Vagina (tissue), 2 donors: ENCODE results near the gene HTR6.
"Not testable (repeated sequence)": the region's sequence is repeated elsewhere in the genome, so short reads cannot be mapped to it uniquely, and the experiment has no call there.

Experiments used
- POLR2A ChIP-seq, 2 donors: fragments of 450-650 bp; IDR thresholded peaks; one replicate each; pipeline ENCODE4 v1.6.1; 2017; ENCODE audit warnings: antibody characterized with exemption in 2 of 2, mild to moderate bottlenecking in 2 of 2, moderate library complexity in 2 of 2
- POLR2AphosphoS5 ChIP-seq, 2 donors: sonication (generic); formaldehyde crosslinking; IDR thresholded peaks; one replicate each; pipeline ENCODE4 v1.9.0; 2017; ENCODE audit warnings: antibody characterized with exemption in 2 of 2, mild to moderate bottlenecking in 2 of 2, low read depth in 1 of 2; ENCODE audit not compliant: insufficient read depth in 1 of 2
- TF ChIP-seq, protein P1 (sequence below), 3 experiments: fragments of 450-650 bp in 2 of 3; fragments of 200-600 bp in 1 of 3; sonication (generic) in 1 of 3; IDR thresholded peaks; one replicate each; pipeline ENCODE4 v1.5.1; 2017 to 2019; ENCODE audit warnings: antibody characterized with exemption in 3 of 3, mild to moderate bottlenecking in 2 of 3, moderate library complexity in 2 of 3

DNA sequence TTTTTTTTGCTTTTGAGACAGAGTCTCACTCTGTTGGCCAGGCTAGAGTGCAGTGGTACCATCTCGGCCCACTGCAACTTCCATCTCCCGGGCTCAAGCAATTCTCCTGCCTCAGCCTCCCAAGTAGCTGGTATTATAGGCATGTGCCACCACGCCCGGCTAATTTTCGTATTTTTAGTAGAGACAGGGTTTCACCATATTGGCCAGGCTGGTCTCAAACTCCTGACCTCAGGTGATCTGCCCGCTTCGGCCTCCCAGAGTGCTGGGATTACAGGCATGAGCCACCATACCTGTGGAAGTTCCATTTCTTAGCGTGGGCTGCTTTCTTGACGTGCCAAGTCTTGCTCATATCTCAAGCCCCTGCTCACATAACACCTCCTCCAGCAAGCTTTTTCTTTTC, 29.6 kb upstream of the HTR6 start:
- TF ChIP-seq POLR2A (IDR thresholded peaks at IDR 0.05); POLR2AphosphoS5 (IDR thresholded peaks at IDR 0.05; ENCODE audit: insufficient read depth in 1 of 2, low read depth in 1 of 2): not testable (repeated sequence)
- TF ChIP-seq, protein P1, sequence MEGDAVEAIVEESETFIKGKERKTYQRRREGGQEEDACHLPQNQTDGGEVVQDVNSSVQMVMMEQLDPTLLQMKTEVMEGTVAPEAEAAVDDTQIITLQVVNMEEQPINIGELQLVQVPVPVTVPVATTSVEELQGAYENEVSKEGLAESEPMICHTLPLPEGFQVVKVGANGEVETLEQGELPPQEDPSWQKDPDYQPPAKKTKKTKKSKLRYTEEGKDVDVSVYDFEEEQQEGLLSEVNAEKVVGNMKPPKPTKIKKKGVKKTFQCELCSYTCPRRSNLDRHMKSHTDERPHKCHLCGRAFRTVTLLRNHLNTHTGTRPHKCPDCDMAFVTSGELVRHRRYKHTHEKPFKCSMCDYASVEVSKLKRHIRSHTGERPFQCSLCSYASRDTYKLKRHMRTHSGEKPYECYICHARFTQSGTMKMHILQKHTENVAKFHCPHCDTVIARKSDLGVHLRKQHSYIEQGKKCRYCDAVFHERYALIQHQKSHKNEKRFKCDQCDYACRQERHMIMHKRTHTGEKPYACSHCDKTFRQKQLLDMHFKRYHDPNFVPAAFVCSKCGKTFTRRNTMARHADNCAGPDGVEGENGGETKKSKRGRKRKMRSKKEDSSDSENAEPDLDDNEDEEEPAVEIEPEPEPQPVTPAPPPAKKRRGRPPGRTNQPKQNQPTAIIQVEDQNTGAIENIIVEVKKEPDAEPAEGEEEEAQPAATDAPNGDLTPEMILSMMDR (IDR thresholded peaks at IDR 0.05): not testable (repeated sequence)
